Stomach (tissue), 4 donors: Measurements from ENCODE around the gene DNAJC10.
"Not testable (repeated sequence)": the region's sequence is repeated elsewhere in the genome, so short reads cannot be mapped to it uniquely, and the experiment has no call there.

Source experiments
- POLR2A ChIP-seq, 4 donors: fragments of 450-650 bp; IDR thresholded peaks; one replicate each; pipeline ENCODE4 v1.6.1; 2016; ENCODE audit warnings: antibody characterized with exemption in 4 of 4, control low read depth in 2 of 4, mild to moderate bottlenecking in 1 of 4, moderate library complexity in 1 of 4
- TF ChIP-seq, protein P1 (sequence below), 7 experiments: fragments of 450-650 bp in 4 of 7; fragments of 200-600 bp in 3 of 7; sonication (generic) in 3 of 7; IDR thresholded peaks; one replicate each; pipeline ENCODE4 v1.5.1; 2016 to 2019; ENCODE audit warnings: antibody characterized with exemption in 7 of 7, control low read depth in 2 of 7, mild to moderate bottlenecking in 1 of 7

DNA sequence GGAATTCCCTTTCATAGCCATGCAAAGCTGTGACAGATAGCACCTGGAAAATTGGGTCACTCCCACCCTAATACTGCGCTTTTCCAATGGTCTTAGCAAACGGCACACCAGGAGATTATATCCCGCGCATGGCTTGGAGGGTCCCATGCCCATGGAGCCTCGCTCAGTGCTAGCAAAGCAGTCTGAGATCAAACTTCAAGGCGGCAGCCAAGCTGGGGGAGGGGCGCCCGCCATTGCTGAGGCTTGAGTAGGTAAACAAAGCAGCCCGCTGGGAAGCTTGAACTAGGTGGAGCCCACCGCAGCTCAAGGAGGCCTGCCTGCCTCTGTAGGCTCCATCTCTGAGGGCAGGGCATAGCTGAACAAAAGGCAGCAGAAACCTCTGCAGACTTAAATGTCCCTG is 29.3 kb upstream of the DNAJC10 start:
- not testable (repeated sequence) for TF ChIP-seq POLR2A (IDR thresholded peaks at IDR 0.05)
- TF ChIP-seq, protein P1, sequence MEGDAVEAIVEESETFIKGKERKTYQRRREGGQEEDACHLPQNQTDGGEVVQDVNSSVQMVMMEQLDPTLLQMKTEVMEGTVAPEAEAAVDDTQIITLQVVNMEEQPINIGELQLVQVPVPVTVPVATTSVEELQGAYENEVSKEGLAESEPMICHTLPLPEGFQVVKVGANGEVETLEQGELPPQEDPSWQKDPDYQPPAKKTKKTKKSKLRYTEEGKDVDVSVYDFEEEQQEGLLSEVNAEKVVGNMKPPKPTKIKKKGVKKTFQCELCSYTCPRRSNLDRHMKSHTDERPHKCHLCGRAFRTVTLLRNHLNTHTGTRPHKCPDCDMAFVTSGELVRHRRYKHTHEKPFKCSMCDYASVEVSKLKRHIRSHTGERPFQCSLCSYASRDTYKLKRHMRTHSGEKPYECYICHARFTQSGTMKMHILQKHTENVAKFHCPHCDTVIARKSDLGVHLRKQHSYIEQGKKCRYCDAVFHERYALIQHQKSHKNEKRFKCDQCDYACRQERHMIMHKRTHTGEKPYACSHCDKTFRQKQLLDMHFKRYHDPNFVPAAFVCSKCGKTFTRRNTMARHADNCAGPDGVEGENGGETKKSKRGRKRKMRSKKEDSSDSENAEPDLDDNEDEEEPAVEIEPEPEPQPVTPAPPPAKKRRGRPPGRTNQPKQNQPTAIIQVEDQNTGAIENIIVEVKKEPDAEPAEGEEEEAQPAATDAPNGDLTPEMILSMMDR (IDR thresholded peaks at IDR 0.05) = not testable (repeated sequence)
